K562 (cell line): ENCODE data around the gene SVBP. TPM values are rescaled to one million over a fixed set of nuclear protein-coding genes. Genes with fewer than 3 reads are reported as not detected.

Experiments used
- CHD7 ChIP-seq: fragments of 200-600 bp; sonication (generic); IDR thresholded peaks from one replicate; pipeline ENCODE4 v1.6.1; 2012; ENCODE audit warnings: mild to moderate bottlenecking, low read depth, low read length, inconsistent platforms
- L3MBTL2 ChIP-seq: fragments of 450-650 bp; IDR thresholded peaks from 2 replicates; pipeline ENCODE4 v1.6.1; 2016; ENCODE audit warnings: mild to moderate bottlenecking, moderate library complexity
- MXI1 ChIP-seq: IDR thresholded peaks from 2 replicates; pipeline ENCODE4 v1.6.1; 2011; ENCODE audit warnings: low read depth, mild to moderate bottlenecking, improper control_type of control experiment, low read length
- RBM22 ChIP-seq: fragments of 200-400 bp; formaldehyde crosslinking; IDR thresholded peaks from 2 replicates; pipeline ENCODE4 v1.6.1; 2018; ENCODE audit warnings: low read length, low read depth; ENCODE audit not compliant: poor library complexity, severe bottlenecking
- SAFB ChIP-seq: fragments of 200-400 bp; formaldehyde crosslinking; IDR thresholded peaks from 2 replicates; pipeline ENCODE4 v1.6.1; 2017; ENCODE audit warnings: low read depth, low read length, borderline replicate concordance
- WHSC1 ChIP-seq: IDR thresholded peaks from one replicate; pipeline ENCODE4 v1.6.1; 2012; ENCODE audit warnings: low read length, control low read depth, inconsistent platforms
- ZNF436 ChIP-seq: fragments of 250-450, 450-650 bp; sonication (Bioruptor Pico); formaldehyde crosslinking; IDR thresholded peaks from 2 replicates; pipeline ENCODE4 v1.7.0; 2020; ENCODE audit warnings: mild to moderate bottlenecking
- ZNF444 ChIP-seq: fragments of 250-450 bp; sonication (Bioruptor Pico); IDR thresholded peaks from 2 replicates; pipeline ENCODE4 v1.4.0; 2020; ENCODE audit warnings: mild to moderate bottlenecking, moderate library complexity
- polyA plus RNA-seq, 8 experiments: library from polyadenylated mRNA; depleted of rRNA in 4 of 8; stranded (reverse) in 5 of 8; unstranded in 3 of 8; fragments of >200 nt; fragmentation: Nextera tagmentation in 2 of 8; fragmentation: Illumina TruSeq in 1 of 8; extraction: Ambion mirVana in 2 of 8; extraction: Trizol in 1 of 8; gene quantifications; 2 replicates each; pipeline versions ENCODE4 v1.2.1 to v1.2.3, GENCODE V29; 2011 to 2014; ENCODE audit warnings: inconsistent platforms in 1 of 8, missing spikeins in 1 of 8
- total RNA-seq, 7 experiments: library from RNA; depleted of rRNA in 6 of 7; stranded (reverse); fragments of >200 nt in 6 of 7; fragmentation: Illumina TruSeq in 2 of 7; extraction: Trizol in 2 of 7; gene quantifications; 2 replicates each; pipeline versions ENCODE4 v1.2.1 to v1.2.3, GENCODE V29; 2011 to 2021; ENCODE audit warnings: low replicate concordance in 1 of 7
- TF ChIP-seq, protein P1 (sequence below): fragments of 200-800 bp; sonication (Bioruptor generic); IDR thresholded peaks from 2 replicates; pipeline ENCODE4 v1.6.1; 2017; ENCODE audit warnings: missing genetic modification characterization, missing compliant biosample characterization
- TF ChIP-seq, protein P2 (sequence below): sonication (generic); formaldehyde crosslinking; IDR thresholded peaks from 2 replicates; pipeline ENCODE4 v1.4.0; 2020; ENCODE audit warnings: mild to moderate bottlenecking, missing genetic modification reagents
- TF ChIP-seq, protein P3 (sequence below): fragments of 200-800 bp; sonication (Bioruptor generic); IDR thresholded peaks from 2 replicates; pipeline ENCODE4 v1.6.1; 2017; ENCODE audit warnings: missing genetic modification characterization, missing compliant biosample characterization

The SVBP gene
- total and polyA plus RNA-seq, 9 of the 15 experiments (the other 6 are each of a cell fraction or from before 2014, with no cell fraction given): 31.7 to 49.7 (median 40.0) TPM

GRCh38 chr1:42767510-42768000 is 49.6 kb downstream of the SVBP start (continued):
- TF ChIP-seq CHD7 (no peak), RBM22 (no peak), WHSC1 (no peak), L3MBTL2 (no peak; the same call in 1 of the 2 replicates), SAFB (no peak), MXI1 (0 out of 2 replicates have a peak, but pooled peaks have one; percentile 22), ZNF444 (CRISPR knock-in tag) (no peak), ZNF436 (CRISPR knock-in tag) (no peak)
- TF ChIP-seq, protein P1, sequence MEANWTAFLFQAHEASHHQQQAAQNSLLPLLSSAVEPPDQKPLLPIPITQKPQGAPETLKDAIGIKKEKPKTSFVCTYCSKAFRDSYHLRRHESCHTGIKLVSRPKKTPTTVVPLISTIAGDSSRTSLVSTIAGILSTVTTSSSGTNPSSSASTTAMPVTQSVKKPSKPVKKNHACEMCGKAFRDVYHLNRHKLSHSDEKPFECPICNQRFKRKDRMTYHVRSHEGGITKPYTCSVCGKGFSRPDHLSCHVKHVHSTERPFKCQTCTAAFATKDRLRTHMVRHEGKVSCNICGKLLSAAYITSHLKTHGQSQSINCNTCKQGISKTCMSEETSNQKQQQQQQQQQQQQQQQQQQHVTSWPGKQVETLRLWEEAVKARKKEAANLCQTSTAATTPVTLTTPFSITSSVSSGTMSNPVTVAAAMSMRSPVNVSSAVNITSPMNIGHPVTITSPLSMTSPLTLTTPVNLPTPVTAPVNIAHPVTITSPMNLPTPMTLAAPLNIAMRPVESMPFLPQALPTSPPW (CRISPR knock-in tag): peak; percentile 5; the same call in 1 of the 2 replicates
- TF ChIP-seq, protein P2, sequence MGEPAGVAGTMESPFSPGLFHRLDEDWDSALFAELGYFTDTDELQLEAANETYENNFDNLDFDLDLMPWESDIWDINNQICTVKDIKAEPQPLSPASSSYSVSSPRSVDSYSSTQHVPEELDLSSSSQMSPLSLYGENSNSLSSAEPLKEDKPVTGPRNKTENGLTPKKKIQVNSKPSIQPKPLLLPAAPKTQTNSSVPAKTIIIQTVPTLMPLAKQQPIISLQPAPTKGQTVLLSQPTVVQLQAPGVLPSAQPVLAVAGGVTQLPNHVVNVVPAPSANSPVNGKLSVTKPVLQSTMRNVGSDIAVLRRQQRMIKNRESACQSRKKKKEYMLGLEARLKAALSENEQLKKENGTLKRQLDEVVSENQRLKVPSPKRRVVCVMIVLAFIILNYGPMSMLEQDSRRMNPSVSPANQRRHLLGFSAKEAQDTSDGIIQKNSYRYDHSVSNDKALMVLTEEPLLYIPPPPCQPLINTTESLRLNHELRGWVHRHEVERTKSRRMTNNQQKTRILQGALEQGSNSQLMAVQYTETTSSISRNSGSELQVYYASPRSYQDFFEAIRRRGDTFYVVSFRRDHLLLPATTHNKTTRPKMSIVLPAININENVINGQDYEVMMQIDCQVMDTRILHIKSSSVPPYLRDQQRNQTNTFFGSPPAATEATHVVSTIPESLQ (CRISPR knock-in tag): no peak
- TF ChIP-seq, protein P3, sequence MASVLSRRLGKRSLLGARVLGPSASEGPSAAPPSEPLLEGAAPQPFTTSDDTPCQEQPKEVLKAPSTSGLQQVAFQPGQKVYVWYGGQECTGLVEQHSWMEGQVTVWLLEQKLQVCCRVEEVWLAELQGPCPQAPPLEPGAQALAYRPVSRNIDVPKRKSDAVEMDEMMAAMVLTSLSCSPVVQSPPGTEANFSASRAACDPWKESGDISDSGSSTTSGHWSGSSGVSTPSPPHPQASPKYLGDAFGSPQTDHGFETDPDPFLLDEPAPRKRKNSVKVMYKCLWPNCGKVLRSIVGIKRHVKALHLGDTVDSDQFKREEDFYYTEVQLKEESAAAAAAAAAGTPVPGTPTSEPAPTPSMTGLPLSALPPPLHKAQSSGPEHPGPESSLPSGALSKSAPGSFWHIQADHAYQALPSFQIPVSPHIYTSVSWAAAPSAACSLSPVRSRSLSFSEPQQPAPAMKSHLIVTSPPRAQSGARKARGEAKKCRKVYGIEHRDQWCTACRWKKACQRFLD (CRISPR knock-in tag): no peak
